ENCODE results near the gene PGGHG.
"Not testable (repeated sequence)": the region's sequence is repeated elsewhere in the genome, so short reads cannot be mapped to it uniquely, and the experiment has no call there.

PGGHG gene

DNA sequence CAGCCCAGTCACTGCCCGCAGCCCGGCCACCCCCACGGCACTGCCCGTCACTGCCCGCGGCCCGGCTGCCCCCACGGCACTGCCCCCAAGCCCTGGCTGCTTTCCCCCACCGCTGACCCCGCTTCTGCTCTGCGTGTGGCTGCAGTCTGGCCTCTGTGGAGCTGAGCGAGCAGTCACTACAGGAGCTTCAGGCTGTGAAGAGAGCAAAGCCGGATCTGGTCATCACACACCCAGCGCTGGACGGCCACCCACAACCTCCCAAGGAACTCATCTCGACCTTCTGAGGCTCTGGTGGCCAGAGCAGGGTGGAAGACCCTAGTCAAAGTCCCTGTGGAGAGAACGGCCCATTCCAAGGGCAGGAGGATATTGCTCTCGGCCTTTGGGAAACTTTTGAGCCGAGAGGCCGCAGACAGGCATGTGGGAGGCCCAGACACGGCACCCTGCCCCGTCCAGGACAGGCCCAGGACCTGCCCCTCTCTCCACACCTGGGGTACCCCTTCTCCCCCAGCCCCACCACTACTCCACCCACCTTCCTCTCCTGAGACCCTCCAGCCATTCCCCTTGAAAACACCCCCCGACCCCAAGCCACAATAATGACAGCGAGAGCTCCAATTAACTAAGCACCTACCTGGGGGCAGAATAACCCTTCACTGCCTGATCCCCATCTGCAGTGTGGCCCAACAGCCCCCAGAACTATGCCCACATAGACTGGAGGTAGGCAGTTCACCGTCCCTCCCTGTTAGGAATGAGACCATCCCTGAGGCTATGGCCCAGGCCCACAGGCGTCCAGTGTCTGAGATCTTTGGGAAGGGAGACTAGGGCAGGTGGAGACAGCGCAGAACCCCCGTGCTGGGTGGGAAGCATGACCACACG is 3.7 kb upstream of the PGGHG start:
- DNase-seq (ENCODE audit: low read depth in 2 of 2) = no peak

DNA sequence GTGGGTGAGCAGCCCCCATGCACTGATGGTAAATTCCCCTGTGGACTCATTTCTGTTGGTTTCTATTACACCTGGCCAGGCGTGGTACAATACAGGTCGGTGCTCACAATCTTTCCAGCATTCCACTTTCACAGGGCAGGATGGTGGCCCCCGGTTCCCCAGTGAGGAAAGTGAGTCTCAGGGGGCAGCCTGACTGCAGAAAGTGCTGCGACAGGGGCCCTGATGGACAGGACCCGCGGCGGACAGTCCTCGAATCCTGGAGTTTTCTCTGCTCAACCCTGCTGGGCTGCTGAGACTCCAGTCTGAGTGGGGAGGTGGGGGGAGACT is 3.1 kb upstream of the PGGHG start:
- no peak for DNase-seq (ENCODE audit: low read depth in 2 of 2)

DNA sequence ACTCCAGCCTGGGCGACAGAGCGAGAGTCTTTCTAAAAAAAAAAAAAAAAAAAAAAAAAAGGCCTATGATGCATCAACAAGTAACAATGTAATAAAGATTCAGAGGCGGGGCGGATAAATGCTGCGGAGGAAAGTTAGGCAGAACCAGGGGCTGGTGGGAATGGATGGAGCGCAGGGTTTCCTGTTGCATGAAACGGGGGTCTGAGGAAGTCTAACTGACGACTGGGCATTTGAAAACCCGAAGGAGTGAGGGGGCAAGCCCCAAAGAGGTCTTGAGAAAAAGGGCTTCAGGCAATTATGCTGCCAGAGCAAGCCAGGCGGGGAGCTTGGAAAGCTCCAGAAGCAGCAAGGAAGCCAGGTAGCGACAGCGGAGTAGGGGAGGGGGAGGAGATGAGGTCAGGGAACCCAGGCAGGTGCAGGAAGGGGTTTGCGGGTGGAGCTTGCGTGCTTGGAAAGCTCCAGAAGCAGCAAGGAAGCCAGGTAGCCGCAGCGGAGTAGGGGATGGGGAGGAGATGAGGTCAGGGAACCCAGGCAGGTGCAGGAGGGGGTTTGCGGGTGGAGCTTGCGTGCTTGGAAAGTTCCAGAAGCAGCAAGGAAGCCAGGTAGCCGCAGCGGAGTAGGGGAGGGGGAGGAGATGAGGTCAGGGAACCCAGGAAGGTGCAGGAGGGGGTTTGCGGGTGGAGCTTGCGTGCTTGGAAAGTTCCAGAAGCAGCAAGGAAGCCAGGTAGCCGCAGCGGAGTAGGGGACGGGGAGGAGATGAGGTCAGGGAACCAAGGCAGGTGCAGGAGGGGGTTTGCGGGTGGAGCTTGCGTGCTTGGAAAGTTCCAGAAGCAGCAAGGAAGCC is 1.7 kb upstream of the PGGHG start:
- not testable (repeated sequence) for DNase-seq (ENCODE audit: low read depth in 2 of 2)

DNA sequence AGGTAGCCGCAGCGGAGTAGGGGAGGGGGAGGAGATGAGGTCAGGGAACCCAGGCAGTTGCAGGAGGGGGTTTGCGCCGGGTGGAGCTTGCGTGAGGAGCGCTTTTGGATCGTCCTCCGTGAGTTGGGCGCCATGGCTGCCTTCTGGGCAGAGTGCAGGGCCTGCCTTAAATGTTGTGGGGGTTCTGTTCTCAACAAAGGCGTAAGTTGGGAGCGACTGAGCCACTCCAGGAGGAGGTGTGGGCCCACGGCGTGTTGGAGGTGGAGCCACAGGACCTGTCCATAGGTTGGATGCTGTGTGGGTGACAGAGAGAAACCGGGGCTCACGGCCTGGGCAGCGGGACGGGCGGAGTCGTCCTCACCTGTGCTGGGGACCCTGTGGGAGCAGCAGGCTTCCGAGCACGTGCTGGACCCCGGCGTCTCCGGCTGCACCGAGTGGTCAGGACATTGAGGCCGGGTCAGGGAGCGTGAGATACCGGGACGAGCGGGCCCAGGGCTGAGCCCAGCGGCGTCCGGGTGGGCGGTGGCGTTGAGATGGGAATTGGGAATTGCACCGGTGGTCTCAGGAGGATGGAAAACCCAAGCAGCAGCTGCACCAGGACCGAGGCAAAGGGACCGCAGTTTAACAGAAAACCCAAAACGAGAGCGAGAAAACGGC is 977 bp upstream of the PGGHG start:
- no peak for DNase-seq (ENCODE audit: low read depth in 2 of 2)

DNA sequence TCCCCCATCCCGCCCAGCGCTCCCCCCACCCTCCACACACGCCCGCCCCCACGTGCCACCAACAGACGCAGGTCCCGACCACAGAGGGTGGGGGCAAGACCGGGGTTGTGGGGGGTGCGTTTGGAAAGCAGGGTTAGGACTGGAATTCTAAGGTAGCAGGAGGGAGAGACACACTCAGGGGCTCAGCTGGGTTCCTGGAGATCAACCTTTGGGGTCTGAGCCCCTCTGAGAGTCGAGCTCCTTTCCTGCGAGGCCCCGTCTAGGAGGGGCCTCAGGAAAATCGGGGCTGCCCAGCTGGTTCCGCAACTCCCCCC is 429 bp downstream of the PGGHG start:
- no peak for DNase-seq (ENCODE audit: low read depth in 2 of 2)

DNA sequence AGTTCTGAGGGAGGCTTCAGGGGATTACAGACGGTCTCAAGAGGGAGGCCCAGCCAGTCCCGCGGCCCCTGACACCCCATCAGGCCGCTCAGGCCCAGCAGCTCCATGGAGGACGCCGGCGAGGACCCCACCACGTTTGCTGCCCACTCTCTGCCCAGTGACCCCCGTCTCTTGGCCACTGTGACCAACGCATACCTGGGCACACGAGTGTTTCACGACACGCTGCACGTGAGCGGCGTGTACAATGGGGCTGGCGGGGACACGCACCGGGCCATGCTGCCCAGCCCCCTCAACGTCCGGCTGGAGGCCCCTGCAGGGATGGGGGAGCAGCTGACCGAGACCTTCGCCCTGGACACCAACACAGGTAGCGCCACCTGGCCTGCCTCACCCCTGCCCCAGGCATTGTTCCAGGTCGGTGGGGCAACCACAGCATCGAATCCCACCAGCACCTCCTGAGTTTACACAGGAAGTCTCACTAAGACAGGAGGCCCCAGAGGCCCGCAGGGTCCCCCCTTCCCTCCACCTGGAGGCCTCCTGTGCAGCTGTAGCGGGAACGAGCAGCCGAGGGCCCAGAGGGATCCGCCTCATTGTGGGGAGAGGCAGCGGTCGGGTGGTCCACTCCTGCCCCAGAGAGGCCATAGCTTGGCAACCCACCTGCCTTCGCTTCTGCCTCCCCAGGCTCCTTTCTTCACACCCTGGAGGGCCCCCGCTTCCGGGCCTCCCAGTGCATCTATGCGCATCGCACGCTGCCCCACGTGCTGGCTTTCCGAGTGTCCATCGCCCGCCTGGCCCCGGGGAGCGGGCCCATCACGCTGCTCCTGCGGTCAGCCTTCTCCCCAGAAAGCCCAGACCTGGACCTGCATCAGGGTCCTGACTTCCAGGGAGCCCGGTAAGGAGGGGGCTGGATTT is 1.0 kb downstream of the PGGHG start:
- DNase-seq (ENCODE audit: low read depth in 2 of 2) = no peak

DNA sequence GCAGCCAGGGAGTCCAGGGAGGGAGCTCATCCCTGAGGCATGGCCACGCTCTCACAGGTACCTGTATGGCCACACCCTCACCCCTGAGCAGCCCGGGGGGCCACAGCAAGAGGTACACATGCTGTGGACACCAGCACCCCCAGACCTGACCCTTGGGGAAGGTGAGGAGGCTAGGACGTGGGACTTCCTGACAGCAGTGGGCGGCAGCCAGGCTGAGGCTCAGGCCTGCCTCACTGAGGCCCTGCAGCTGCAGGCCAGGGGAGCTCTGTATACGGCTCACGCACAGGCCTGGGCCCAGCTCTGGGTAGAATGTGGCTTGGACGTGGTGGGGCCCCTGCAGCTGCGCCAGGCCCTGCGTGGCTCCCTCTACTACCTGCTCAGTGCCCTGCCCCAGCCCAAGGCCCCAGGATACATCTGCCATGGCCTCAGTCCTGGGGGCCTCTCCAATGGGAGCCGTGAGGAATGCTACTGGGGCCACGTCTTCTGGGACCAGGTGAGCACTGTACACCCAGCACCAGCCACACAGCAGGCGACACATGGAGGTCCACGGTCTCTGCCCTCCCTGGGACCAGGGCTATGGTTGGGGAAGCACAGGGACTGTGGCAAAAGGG is 1.8 kb downstream of the PGGHG start:
- DNase-seq (ENCODE audit: low read depth in 2 of 2) = no peak

DNA sequence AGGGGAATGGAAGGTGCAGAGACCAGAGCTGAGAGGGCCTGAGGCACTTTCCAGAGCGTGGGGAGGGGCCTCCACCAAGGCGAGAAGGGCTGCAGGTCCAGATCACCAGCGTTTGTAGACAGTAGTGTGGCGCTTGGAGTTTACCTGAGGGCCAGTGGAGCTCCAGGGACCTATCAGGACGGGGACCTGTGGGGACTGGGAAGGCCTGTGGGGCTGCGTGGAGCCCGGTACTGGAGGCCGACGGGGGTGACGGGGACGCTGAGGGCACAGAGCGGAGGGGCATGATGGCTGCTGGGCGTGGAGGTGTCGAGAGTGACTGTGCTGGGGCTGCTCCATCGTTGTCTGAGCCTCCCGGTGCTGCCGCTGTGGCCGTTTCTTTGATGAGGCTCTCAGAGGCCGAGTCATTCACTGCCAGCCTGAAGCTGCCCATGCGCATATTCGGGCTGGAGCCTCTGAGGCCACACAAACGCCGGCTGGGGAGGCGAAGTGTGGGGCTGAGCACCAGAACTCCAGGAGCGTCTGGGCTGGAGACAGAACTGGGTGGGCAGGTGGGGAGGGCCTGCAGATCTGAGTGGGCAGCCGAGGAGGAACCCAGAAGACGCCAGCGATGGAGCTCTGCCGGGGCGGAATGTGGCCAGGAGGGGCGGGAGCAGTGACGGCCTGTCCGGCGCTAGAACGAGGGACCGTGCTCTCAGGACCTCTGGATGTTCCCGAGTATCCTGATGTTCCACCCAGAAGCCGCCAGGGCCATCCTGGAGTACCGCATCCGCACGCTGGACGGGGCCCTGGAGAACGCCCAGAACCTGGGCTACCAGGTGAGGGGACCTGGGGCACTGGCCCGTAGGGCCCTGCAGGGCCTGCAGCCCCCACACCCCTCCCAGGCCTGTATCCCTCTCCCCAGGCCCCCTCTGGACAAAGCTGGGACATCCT is 2.6 kb downstream of the PGGHG start:
- DNase-seq (ENCODE audit: low read depth in 2 of 2) = no peak

DNA sequence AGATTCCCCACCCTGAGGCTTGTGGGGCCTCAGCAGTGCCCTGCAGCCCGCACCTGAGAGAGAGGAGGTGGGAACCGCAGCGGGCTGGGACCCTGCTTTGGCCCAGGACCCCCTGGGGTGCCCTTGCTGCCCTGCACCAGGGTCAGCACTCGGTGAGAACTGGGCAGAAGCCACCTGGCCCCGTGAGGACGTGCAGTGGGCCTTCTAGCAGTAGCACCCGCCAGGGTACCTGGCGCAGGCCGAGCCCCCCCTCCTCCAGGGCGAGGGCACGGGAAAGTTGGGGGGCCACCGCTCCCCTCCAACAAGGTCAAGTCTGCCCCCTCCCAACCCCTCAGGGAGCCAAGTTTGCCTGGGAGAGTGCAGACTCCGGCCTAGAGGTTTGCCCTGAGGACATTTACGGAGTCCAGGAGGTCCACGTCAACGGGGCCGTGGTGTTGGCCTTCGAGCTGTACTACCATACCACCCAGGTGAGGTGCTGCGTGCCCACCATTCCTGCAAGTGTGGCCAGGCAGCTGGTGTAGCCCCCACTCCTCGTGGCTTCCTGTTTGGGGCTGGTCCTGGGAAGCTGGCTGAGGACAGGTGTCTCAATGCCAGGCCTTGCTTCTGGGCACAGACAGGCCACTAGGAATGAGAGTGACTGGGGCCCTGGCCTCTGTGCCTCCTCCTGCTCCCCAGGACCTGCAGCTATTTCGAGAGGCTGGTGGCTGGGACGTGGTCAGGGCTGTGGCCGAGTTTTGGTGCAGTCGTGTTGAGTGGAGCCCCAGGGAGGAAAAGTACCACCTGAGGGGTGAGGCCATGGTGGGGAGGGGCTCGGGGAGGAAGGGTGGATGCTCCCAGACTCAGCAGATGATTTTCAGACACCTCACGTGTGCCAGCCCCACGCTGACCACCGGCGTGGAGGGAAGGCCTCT is 3.5 kb downstream of the PGGHG start:
- DNase-seq (ENCODE audit: low read depth in 2 of 2) = no peak

DNA sequence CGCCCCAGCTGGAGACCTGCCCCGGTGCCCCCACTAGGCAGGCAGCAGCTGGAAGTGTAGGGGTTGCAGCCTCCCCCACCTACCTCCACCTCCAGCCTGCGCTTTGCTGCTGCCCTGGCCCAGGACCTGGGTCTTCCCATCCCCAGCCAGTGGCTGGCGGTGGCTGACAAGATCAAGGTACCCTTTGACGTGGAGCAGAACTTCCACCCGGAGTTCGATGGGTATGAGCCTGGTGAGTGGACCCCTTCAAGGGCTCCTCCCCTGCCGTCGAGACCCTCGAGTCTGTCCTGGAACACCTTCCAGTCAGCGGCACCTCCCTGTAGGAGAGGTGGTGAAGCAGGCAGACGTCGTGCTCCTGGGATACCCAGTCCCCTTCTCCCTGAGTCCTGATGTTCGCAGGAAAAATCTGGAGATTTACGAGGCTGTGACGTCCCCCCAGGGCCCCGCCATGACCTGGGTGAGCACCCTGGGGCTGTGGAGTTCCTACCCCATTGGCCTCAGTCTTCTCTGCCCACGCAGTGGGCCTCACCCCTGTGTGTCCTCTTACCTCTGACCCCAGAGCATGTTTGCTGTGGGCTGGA is 4.4 kb downstream of the PGGHG start:
- no peak for DNase-seq (ENCODE audit: low read depth in 2 of 2)

DNA sequence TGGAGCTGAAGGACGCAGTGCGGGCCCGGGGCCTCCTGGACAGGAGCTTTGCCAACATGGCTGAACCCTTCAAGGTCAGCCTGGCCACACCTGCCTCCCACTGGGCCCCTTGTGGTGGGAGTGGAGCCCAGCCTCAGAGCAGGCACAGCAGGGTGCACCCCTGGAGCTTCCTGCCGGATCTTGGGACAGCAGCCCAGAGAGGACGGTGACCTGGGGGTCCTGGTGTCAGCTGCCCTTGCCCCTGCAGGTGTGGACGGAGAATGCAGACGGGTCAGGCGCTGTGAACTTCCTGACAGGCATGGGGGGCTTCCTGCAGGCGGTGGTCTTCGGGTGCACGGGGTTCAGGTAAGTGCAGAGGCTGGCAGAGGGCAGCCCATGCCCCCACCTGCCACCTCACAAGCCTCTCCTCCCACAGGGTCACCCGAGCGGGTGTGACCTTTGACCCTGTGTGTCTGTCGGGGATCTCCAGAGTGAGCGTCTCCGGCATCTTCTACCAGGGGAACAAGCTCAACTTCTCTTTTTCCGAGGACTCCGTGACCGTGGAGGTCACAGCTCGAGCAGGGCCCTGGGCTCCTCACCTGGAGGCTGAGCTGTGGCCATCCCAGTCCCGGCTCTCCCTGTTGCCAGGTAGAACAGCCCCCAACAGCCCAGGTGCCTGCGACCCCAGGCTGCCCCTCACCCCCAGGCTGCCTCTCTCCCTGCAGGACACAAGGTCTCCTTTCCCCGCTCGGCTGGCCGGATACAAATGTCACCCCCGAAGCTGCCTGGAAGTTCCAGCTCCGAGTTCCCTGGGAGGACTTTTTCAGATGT is 5.1 kb downstream of the PGGHG start:
- DNase-seq (ENCODE audit: low read depth in 2 of 2) = no peak

DNA sequence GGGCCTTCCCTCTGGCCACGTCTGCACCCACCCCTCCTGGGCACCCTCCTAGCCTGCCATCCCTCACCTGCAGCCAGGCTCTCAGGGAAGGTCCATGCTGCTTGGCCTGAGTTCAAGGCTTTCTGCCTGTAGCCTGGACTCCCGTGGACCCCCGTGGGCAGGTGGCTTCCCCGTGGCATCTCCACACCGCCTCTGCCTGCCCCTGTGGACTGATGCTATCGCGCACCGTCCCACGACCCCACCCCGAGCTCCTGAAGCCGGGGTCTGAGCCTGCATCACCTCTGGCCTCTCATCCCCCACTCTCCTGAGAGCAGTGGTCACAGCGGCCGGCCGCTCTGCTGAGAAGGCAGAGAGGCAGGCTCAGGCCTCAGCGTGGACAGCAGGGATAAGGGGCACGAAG is 5.9 kb downstream of the PGGHG start:
- no peak for DNase-seq (ENCODE audit: low read depth in 2 of 2)

DNA sequence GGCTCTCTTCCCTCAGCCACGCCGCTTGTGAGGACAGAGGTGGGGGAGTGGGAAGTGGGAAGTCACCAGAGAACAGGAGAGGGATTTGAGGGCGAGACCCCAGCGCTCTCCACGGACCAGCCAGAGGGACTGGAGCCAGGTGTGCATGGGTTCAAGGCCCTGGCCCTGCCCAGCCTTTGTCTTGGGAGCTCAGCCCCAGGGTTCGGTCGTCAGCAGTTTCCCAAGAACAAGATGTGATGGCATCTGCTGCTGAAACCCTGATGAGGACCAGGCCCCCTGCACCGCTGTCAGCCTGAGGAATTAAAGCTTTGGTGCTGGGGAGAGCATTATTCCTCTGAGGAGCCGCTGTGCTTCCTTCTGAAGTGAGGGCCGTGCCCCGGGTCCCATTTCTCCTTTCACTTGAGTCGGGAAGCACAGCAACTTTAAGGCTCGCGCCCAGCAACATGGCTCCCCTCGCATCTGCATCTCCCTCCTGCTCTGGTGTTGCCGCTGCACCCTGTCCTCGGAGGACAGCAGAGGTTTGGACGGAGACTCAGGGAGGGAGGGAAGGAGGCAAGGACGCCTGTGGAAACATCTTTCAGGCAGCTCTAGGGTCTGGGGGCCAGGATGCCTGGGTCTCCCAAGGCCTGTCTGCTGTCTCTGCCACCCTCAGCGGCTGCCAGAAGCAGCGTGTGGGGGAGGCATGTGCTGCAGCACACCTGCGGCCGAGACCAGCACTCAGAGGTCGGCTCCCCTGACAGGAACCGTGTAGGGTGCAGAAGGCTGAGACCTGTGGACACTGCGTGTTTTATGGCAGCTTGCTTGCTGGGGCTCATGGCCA is 6.6 kb downstream of the PGGHG start:
- DNase-seq (ENCODE audit: low read depth in 2 of 2) = no peak

DNA sequence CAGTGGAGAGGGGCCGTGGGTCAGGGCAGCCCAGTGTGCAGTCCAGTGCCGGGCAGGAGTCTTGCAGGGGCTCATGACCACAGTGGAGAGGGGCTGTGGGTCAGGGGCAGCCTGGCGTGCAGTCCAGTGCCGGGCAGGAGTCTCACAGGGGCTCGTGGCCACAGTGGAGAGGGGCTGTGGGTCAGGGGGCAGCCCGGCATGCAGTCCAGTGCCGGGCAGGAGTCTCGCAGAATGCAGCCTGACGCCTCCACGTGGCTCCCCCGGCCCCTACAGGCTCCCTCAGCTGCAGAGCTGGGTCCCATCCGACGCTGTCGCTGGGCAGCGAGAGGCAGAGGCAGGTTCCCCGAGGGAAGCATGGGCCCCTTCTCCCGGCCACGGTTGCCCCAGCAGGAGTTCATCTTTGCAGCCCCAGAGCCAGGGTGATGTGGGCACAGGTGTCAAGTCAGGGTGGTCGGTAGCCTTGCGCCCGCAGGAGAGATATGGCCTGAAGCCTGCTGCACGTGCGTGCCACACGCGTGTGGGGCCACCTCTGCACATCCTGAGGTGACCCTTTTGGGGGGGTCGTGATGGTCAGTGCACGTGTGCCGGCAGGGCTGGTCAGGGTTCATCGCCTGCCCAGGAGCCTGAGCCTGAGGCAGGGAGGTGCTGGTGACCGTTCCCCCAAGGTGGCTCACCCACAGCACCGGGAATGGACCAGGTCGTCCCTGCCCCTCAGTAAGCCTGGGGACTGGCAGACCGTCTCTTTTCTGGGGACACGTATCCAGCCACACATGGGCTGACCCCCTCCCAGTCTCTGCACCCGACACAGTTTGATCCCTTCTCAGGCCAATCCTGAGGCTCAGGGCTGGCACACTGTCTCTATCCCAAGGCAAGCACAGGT is 7.5 kb downstream of the PGGHG start:
- no peak for DNase-seq (ENCODE audit: low read depth in 2 of 2)

DNA sequence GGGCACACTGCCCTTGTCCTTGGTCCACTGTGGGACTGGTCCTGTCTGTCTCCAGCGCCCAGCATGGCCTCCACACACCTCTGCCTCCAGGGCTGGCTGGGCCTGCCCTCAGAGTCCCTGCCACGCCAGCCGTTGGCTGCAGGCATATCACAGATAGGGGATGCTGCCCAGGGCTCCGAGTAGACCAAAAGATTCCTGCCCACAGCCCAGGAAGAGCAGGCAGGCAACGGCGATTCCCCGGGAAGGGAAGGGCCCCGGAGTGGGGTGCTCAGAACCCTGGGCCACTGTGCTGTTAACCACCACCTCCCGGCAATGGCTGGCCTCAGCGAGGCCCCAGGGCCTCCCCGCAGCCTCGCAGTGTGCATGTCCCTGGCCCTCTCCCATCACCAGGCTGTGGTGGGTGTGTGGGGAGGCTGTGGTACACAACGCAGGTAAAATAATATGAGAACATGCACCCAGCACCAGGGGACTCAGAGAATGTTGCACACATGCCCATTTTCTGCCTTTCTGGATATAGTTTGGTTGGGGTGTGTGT is 8.2 kb downstream of the PGGHG start:
- DNase-seq (ENCODE audit: low read depth in 2 of 2) = no peak
